Testis (tissue), 2 donors: Measurements from ENCODE around the gene SLC13A5.

Experiments used
- CTCF ChIP-seq, 3 experiments: fragments of 450-650 bp in 2 of 3; fragments of 200-600 bp in 1 of 3; sonication (generic) in 1 of 3; IDR thresholded peaks; one replicate each; pipeline ENCODE4 v1.5.1; 2016 to 2019; ENCODE audit warnings: antibody characterized with exemption in 3 of 3, mild to moderate bottlenecking in 2 of 3, moderate library complexity in 1 of 3
- POLR2A ChIP-seq: fragments of 450-650 bp; IDR thresholded peaks from one replicate; pipeline ENCODE4 v1.6.1; 2017; ENCODE audit warnings: antibody characterized with exemption, mild to moderate bottlenecking, moderate library complexity

DNA sequence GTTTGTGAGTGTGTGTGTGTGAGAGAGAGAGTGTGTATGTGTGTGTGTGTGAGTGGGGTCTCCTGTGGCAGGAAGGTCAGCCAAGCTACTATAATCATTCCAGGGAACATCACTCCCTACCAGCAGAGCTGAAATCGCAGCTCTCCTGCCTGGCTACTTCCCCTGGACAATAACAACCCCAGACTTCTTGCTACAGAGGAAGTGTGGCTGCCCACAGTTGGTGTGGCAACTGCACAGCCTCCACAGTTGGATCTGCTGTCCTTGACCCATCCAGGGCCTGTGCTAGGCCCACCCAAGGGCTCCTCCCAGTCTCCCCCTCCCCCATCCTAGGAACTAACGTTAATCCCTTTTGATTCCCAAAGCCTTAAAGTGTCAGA lies 1.5 kb downstream of the SLC13A5 start:
- TF ChIP-seq CTCF (IDR thresholded peaks at IDR 0.05) (no peak), POLR2A (no peak)
